BLaER1 treated with 17β-estradiol and CSF1 and Interleukin-3, amounts not matched to agents 10 nM and 100 nM (cell line): ENCODE data around the gene PDRG1.

Experiments
- H3K27ac ChIP-seq, 11 experiments: shearing (Covaris generic); formaldehyde crosslinking; 2 replicates each; pipeline ENCODE4 v1.8.1; 2022
- H3K27me3 ChIP-seq, 11 experiments: shearing (Covaris generic); formaldehyde crosslinking; 2 replicates each; pipeline ENCODE4 v1.8.1; 2022
- H3K36me3 ChIP-seq, 11 experiments: shearing (Covaris generic); formaldehyde crosslinking; 2 replicates each; pipeline ENCODE4 v1.8.1; 2022
- H3K4me1 ChIP-seq, 10 experiments: shearing (Covaris generic); formaldehyde crosslinking; 2 replicates each; pipeline ENCODE4 v1.8.1; 2022
- H3K4me2 ChIP-seq, 11 experiments: shearing (Covaris generic); formaldehyde crosslinking; 2 replicates each; pipeline ENCODE4 v1.8.1; 2022
- H3K4me3 ChIP-seq, 10 experiments: shearing (Covaris generic); formaldehyde crosslinking; 2 replicates each; pipeline ENCODE4 v1.8.1; 2022
- H3K9ac ChIP-seq, 11 experiments: shearing (Covaris generic); formaldehyde crosslinking; 2 replicates each; pipeline ENCODE4 v1.8.1; 2022
- H3K9me3 ChIP-seq, 11 experiments: shearing (Covaris generic); formaldehyde crosslinking; replicated peaks in 1 of 11; 2 replicates each; pipeline ENCODE4 v1.8.1; 2022
- H4K20me1 ChIP-seq, 11 experiments: shearing (Covaris generic); formaldehyde crosslinking; 2 replicates each; pipeline ENCODE4 v1.8.1; 2022
- Cebpa-rat ChIP-seq, 11 experiments: shearing (Covaris generic); IDR thresholded peaks; 2 replicates each; pipeline ENCODE4 v1.8.1; 2022

Gene PDRG1

DNA sequence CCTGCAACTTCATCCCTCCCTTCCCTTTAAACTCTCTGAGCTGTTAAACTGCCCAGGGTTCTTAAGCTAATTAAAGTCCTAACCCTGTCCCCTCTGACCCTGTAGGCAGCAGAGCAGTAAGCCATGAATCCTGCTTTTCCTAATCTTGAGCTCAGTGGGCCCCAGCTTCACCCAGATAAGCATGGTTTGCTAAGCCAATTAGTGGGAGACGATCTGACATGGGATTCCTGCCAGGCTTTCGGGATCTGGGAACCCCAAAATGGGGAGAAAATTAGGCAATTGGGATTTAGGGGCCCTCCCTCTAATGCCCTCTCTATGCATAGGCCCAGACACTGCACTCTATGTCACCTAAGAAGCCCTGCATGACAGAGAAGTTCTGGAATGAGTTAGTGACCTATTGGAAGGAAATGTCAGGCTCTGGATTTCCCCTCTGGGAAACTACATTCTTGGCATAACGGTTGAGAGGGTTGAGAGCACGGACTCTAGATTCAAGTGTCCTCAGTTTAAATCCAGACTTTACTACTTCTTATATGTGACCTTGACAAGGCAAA lies 20.7 kb upstream of the PDRG1 start:
- H3K4me2 ChIP-seq: peak overlapping the region; percentile 10 to 99 (median 85); a peak in 19 of 22 replicates
- peaks cover 3 to 15% (median 10%) of the 10 kb centered on the region in 11 experiments; a peak in 20 of 22 replicates for H3K27me3 ChIP-seq
- H3K9ac ChIP-seq: peak overlapping the region in 5 of 11 experiments; percentile 16 to 40 (median 18); a peak in 6 of 22 replicates
- no peak for TF ChIP-seq Cebpa-rat (IDR thresholded peaks at IDR 0.05)
- H4K20me1 ChIP-seq: peaks cover 0 to 21% (median 0%) of the 10 kb centered on the region in 11 experiments; a peak in 7 of 22 replicates
- H3K4me1 ChIP-seq: peaks cover 27 to 98% (median 86%) of the 10 kb centered on the region in 10 experiments
- no peaks in the 10 kb centered on the region for H3K36me3 ChIP-seq
- peak overlapping the region in 3 of 10 experiments; percentile 24 to 36 (median 31); a peak in 3 of 20 replicates for H3K4me3 ChIP-seq
- H3K27ac ChIP-seq: peak overlapping the region in 1 of 11 experiments; percentile 5; a peak in 1 of 22 replicates
- no peaks in the 10 kb centered on the region for H3K9me3 ChIP-seq

DNA sequence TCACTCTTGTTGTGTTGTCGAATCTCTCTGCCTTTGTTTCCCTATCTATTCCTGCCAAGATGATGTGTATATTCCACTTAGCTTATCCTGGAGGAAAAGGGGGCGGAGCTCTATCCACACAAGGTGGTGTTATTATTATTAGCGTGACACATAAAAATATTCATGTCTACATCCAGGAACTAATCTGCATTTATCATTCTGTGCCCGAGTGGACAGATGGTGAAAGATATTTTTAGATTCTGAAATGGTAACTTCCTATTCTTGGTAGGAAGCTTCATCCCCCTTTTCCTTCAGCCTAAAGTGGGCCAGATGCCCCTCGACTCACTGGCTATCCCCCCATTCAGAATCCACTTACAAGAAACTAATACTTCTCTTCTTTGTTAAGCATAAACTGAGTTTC lies 18.1 kb upstream of the PDRG1 start:
- Histone ChIP-seq H3K9me3 (no peaks in the 10 kb centered on the region), H3K27ac (no peak overlapping the region), H3K4me3 (no peak overlapping the region), H4K20me1 (peaks cover 0 to 21% (median 0%) of the 10 kb centered on the region in 11 experiments; a peak in 7 of 22 replicates), H3K4me2 (peak overlapping the region in 10 of 11 experiments; percentile 13 to 99 (median 66); a peak in 16 of 22 replicates), H3K4me1 (peaks cover 23 to 75% (median 67%) of the 10 kb centered on the region in 10 experiments), H3K36me3 (no peaks in the 10 kb centered on the region), H3K9ac (no peak overlapping the region), H3K27me3 (peaks cover 16 to 34% (median 27%) of the 10 kb centered on the region in 11 experiments)
- no peak for TF ChIP-seq Cebpa-rat (IDR thresholded peaks at IDR 0.05)

- Histone ChIP-seq H3K9me3 (no peaks in the 10 kb centered on the region), H4K20me1 (peaks cover 0 to 20% (median 0%) of the 10 kb centered on the region in 11 experiments; a peak in 6 of 22 replicates), H3K27ac (no peak overlapping the region), H3K4me2 (peak overlapping the region; percentile 92 to 100 (median 98)), H3K27me3 (peaks cover 16 to 37% (median 27%) of the 10 kb centered on the region in 11 experiments), H3K36me3 (no peaks in the 10 kb centered on the region), H3K4me3 (peak overlapping the region; percentile 58 to 76 (median 65)), H3K4me1 (peaks cover 19 to 60% (median 53%) of the 10 kb centered on the region in 10 experiments), H3K9ac (0 out of 22 replicates have a peak overlapping the region, but pooled peaks of 1 of the 11 experiments have one; percentile 14)
- TF ChIP-seq Cebpa-rat (IDR thresholded peaks at IDR 0.05): no peak
Measured at GRCh38 chr20:31968291-31969126, 16.7 kb upstream of the PDRG1 start.

- Histone ChIP-seq H3K4me2 (peak within 1 kb of the TSS; percentile 92 to 100 (median 98)), H4K20me1 (peaks cover 0 to 18% (median 0%) of the 10 kb centered on the region in 11 experiments; a peak in 6 of 22 replicates), H3K36me3 (no peaks in the 10 kb centered on the region), H3K27me3 (peaks cover 16 to 37% (median 27%) of the 10 kb centered on the region in 11 experiments), H3K9me3 (no peaks in the 10 kb centered on the region), H3K4me3 (peak within 1 kb of the TSS; percentile 58 to 76 (median 65)), H3K27ac (no peak within 1 kb of the TSS), H3K4me1 (peaks cover 19 to 54% (median 46%) of the 10 kb centered on the region in 10 experiments), H3K9ac (0 out of 22 replicates have a peak within 1 kb of the TSS, but pooled peaks of 1 of the 11 experiments have one; percentile 14)
- no peak for TF ChIP-seq Cebpa-rat (IDR thresholded peaks at IDR 0.05)
Measured at GRCh38 chr20:31967830-31968249, 16.0 kb upstream of the PDRG1 start, which contains the start of gene XKR7. TSS of gene XKR7 (plus strand) at chr20:31968151. CDS start at chr20:31968176, 25 bp downstream.

- Histone ChIP-seq H3K27me3 (peaks cover 16 to 37% (median 27%) of the 10 kb centered on the region in 11 experiments), H4K20me1 (peaks cover 0 to 18% (median 0%) of the 10 kb centered on the region in 11 experiments; a peak in 6 of 22 replicates)
Measured at GRCh38 chr20:31966991-31967655, 15.3 kb upstream of the PDRG1 start.

GRCh38 chr20:31963889-31964288 lies 12.0 kb upstream of the PDRG1 start:
- Histone ChIP-seq H3K27ac (no peak overlapping the region), H3K4me3 (no peak overlapping the region), H3K9ac (no peak overlapping the region), H3K4me1 (peaks cover 5 to 20% (median 12%) of the 10 kb centered on the region in 10 experiments; a peak in 17 of 20 replicates), H3K36me3 (no peaks in the 10 kb centered on the region), H3K4me2 (no peak overlapping the region), H3K9me3 (no peaks in the 10 kb centered on the region), H4K20me1 (peaks cover 0 to 14% (median 0%) of the 10 kb centered on the region in 11 experiments; a peak in 6 of 22 replicates), H3K27me3 (peaks cover 16 to 35% (median 25%) of the 10 kb centered on the region in 11 experiments)
- TF ChIP-seq Cebpa-rat (IDR thresholded peaks at IDR 0.05): 0 out of 22 replicates have a peak, but pooled peaks of 1 of the 11 experiments have one; percentile 9

More at GRCh38 chr20:31966991-31967655, 15.3 kb upstream of the PDRG1 start:
- TF ChIP-seq Cebpa-rat (IDR thresholded peaks at IDR 0.05): no peak
- H3K27ac ChIP-seq: no peak overlapping the region
- peak overlapping the region in 1 of 10 experiments; percentile 76; a peak in 2 of 20 replicates for H3K4me3 ChIP-seq
- H3K9ac ChIP-seq: no peak overlapping the region
- H3K36me3 ChIP-seq: no peaks in the 10 kb centered on the region
- H3K9me3 ChIP-seq: no peaks in the 10 kb centered on the region
- H3K4me1 ChIP-seq: peaks cover 16 to 47% (median 39%) of the 10 kb centered on the region in 10 experiments
- peak overlapping the region in 7 of 11 experiments; percentile 17 to 97 (median 34); a peak in 9 of 22 replicates for H3K4me2 ChIP-seq

DNA sequence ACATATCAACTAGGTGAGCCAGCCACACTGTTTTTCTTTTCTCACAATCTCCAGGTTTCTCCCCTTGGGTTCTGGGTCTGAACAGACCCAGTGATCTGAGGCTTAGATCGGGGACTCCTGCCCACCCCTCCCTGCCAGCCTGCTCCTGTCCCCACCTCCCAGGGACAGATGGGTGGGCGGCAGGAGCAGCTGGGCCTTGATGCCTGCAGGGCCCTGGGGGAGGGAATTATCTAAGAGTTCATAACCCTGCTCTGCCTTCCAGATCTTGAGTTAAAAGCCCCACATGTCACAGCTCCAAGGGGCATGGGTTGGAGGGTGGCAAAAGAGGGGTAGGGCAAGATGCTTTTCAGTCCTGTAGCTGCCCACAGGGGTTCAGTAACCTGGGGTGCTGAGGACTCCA lies 10.9 kb upstream of the PDRG1 start:
- Histone ChIP-seq H3K9me3 (no peaks in the 10 kb centered on the region), H3K4me3 (no peak overlapping the region), H3K4me1 (peaks cover 0 to 10% (median 4%) of the 10 kb centered on the region in 10 experiments; a peak in 10 of 20 replicates), H3K9ac (no peak overlapping the region), H3K4me2 (no peak overlapping the region), H3K36me3 (no peaks in the 10 kb centered on the region), H4K20me1 (peaks cover 0 to 10% (median 0%) of the 10 kb centered on the region in 11 experiments; a peak in 2 of 22 replicates), H3K27ac (no peak overlapping the region), H3K27me3 (peaks cover 11 to 28% (median 18%) of the 10 kb centered on the region in 11 experiments; a peak in 21 of 22 replicates)
- no peak for TF ChIP-seq Cebpa-rat (IDR thresholded peaks at IDR 0.05)
